Lung (tissue), 12 donors: Measurements from ENCODE around the gene SEPTIN2. TPM values are rescaled to one million over a fixed set of nuclear protein-coding genes. Genes with fewer than 3 reads are reported as not detected.
"Not testable (repeated sequence)": the region's sequence is repeated elsewhere in the genome, so short reads cannot be mapped to it uniquely, and the experiment has no call there.

Source experiments
- ATAC-seq: fragments of 200-7000 bp; cut with Tn5 transposase; one replicate; pipeline ENCODE4 v1.9.1; 2020; ENCODE audit warnings: moderate number of reproducible peaks; ENCODE audit not compliant: insufficient read depth, low FRiP score
- DNase-seq, 3 donors: peaks; one replicate each; pipeline ENCODE4 v3.0.0-alpha.2; 2013 to 2017
- H3K27ac ChIP-seq, 2 donors: one replicate each; pipeline ENCODE4 v1.5.1; 2013; ENCODE audit warnings: mild to moderate bottlenecking in 2 of 2, moderate library complexity in 2 of 2, control low read depth in 1 of 2, inconsistent platforms in 1 of 2, low read depth in 1 of 2, low read length in 1 of 2
- H3K27me3 ChIP-seq, 3 donors: one replicate each; pipeline ENCODE4 v1.5.1; 2013; ENCODE audit warnings: low read length in 2 of 3; ENCODE audit not compliant: control insufficient read depth in 3 of 3, insufficient read depth in 3 of 3
- H3K36me3 ChIP-seq, 4 donors: one replicate each; pipeline ENCODE4 v1.5.1; 2013; ENCODE audit warnings: low read length in 4 of 4, mild to moderate bottlenecking in 1 of 4, moderate library complexity in 1 of 4; ENCODE audit not compliant: control insufficient read depth in 4 of 4, insufficient read depth in 4 of 4
- H3K4me1 ChIP-seq, 5 donors: one replicate each; pipeline ENCODE4 v1.5.1; 2013; ENCODE audit warnings: low read length in 5 of 5, mild to moderate bottlenecking in 2 of 5, moderate library complexity in 1 of 5; ENCODE audit not compliant: control insufficient read depth in 5 of 5, insufficient read depth in 5 of 5
- H3K4me3 ChIP-seq: one replicate; pipeline ENCODE4 v1.5.1; 2013; ENCODE audit warnings: mild to moderate bottlenecking, control low read depth, moderate library complexity
- H3K9ac ChIP-seq, 2 donors: one replicate each; pipeline ENCODE4 v1.5.1; 2013; ENCODE audit warnings: low read length in 2 of 2, control low read depth in 1 of 2; ENCODE audit not compliant: insufficient read depth in 1 of 2
- H3K9me3 ChIP-seq, 4 donors: one replicate each; pipeline ENCODE4 v1.5.1; 2013; ENCODE audit warnings: low read length in 3 of 4, mild to moderate bottlenecking in 1 of 4, moderate library complexity in 1 of 4; ENCODE audit not compliant: control insufficient read depth in 4 of 4, insufficient read depth in 3 of 4
- WGBS, 2 donors: extraction: QIAGEN DNeasy Blood & Tissue Kit; methylation state at CpG; one replicate each; pipeline ENCODE4 v1.1.7; 2013; 5-methylcytosine and 5-hydroxymethylcytosine counted together
- polyA plus RNA-seq, 2 donors: library from polyadenylated mRNA; stranded (reverse); fragments of 200-250 nt; gene quantifications; one replicate each; pipeline ENCODE4 v1.2.1, GENCODE V29; 2013
- total RNA-seq, 2 donors: library from RNA; depleted of rRNA in 1 of 2; stranded (reverse); fragments of >200 nt in 1 of 2; gene quantifications; one replicate each; pipeline ENCODE4 v1.2.1, GENCODE V29; 2014 to 2021
- TF ChIP-seq, protein P1 (sequence below): IDR thresholded peaks from 2 replicates; pipeline ENCODE4 v1.5.1; 2012; ENCODE audit warnings: mild to moderate bottlenecking; ENCODE audit errors: control extremely low read depth, extremely low read depth
- donor health status: control.
- donor health status: control.
- donor health status: Bipolar disorder and iron deficiency.
- donor health status: healthy.
- donor health status: DM: yes; HTN: yes; CAD: no.

Gene SEPTIN2
- total and polyA plus RNA-seq, 4 donors = 114 to 755 (median 257) TPM

DNA sequence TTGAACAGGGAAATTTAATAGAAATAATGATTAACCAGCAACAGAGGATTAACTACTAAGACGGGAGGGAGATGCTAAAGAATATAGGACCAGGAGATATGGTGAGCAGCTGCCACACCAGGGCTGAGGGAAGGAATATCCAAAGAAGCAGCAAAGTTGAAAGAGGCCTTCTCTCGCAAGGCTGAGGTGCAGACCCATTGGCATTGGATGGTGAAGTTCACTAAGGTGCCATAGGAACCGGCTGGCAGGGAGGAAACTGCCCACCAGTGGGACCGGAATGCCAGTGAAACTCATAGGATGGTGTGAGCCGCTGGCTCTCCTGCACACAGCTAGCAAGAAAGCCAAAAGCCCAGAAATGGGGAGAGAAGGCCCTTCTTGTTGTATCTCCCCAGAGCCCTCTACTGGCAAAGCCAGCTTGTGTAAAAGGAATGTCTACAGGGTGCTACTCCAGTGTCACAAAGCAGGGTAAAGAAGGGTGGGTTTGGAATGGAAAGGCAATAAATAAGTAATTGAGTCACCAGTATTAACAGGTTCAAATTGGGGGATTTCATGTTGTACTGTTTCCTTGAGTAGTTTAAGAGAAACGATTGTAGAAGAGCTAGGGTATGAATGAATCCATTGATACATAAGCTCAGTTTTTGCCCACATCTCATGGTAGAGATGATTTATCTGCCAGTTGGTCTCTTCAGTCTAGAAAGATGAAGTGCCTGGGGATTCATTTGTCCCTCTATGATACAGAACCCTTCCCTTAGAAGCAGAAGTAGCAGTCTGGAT lies 76.4 kb downstream of the SEPTIN2 start:
- WGBS, 2 donors = 80 to 85% methylated on average over 6 of the region's 6 CpGs
- TF ChIP-seq, protein P1, sequence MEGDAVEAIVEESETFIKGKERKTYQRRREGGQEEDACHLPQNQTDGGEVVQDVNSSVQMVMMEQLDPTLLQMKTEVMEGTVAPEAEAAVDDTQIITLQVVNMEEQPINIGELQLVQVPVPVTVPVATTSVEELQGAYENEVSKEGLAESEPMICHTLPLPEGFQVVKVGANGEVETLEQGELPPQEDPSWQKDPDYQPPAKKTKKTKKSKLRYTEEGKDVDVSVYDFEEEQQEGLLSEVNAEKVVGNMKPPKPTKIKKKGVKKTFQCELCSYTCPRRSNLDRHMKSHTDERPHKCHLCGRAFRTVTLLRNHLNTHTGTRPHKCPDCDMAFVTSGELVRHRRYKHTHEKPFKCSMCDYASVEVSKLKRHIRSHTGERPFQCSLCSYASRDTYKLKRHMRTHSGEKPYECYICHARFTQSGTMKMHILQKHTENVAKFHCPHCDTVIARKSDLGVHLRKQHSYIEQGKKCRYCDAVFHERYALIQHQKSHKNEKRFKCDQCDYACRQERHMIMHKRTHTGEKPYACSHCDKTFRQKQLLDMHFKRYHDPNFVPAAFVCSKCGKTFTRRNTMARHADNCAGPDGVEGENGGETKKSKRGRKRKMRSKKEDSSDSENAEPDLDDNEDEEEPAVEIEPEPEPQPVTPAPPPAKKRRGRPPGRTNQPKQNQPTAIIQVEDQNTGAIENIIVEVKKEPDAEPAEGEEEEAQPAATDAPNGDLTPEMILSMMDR = peak; percentile 14
- H3K4me3 ChIP-seq = no peak overlapping the region
- no peak overlapping the region for H3K9ac ChIP-seq
- no peak overlapping the region for H3K27ac ChIP-seq
- H3K9me3 ChIP-seq = no peaks in the 10 kb centered on the region
- ATAC-seq (no peak), DNase-seq (peak; percentile 31 to 53 (median 41))
- no peaks in the 10 kb centered on the region for H3K27me3 ChIP-seq
- H3K4me1 ChIP-seq = peaks cover 0 to 4% (median 0%) of the 10 kb centered on the region in 5 donors
- H3K36me3 ChIP-seq = peaks cover 0 to 4% (median 2%) of the 10 kb centered on the region in 4 donors

DNA sequence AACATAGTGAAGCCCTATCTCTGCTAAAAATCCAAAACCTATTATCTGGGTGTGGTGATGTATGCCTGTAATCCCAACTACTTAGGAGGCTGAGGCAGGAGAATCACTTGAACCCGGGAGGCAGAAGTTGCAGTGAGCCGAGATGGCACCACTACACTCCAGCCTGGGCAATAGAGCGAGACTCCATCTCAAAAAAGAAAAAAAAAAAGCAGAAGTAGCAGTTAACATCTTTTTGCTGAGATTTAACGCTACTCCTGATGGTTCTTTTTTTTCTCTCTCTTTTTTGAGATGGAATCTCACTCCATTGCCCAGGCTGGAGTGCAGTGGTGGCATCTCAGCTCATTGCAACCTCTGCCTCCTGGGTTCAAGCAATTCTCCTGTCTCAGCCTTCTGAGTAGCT lies 77.0 kb downstream of the SEPTIN2 start:
- not testable (repeated sequence) for H3K27ac ChIP-seq, ATAC-seq, H3K9me3 ChIP-seq, DNase-seq, H3K9ac ChIP-seq, H3K4me1 ChIP-seq, H3K27me3 ChIP-seq, H3K36me3 ChIP-seq, H3K4me3 ChIP-seq
- WGBS, 2 donors = 95 to 98% methylated on average over 4 of the region's 4 CpGs

DNA sequence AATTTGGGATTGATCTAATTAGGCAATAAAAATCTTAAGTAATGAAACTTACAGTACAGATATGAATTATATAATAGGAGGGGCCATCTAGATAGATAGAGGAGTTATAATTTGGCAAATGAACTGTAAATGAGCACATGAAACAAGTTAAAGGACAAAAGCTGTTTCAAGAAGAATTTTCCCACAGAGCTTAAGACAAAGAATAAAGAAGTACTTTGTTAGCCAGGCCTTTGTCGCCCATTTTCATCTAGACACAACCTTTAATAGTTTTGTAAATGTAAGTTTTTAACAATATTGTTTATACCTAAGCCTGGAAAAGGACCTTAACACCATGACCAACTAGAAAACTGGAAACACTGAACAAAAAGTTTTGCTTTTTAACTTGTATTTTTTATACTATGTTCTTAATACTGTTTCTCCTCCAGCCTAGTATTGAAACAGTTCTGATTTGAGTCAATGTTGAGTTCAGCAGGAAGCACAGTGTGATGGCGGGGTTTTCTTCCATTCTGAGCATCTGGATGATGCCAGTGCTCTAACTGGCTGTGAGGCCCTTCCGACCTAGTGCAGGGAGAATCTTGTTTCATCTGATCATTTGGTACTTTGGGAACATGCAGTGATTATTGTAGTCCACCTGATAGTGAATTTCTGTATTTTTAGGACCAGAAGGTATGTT lies 77.9 kb downstream of the SEPTIN2 start:
- Histone ChIP-seq H3K4me3 (no peak overlapping the region), H3K4me1 (peaks cover 0 to 4% (median 0%) of the 10 kb centered on the region in 5 donors), H3K36me3 (peaks cover 0 to 4% (median 2%) of the 10 kb centered on the region in 4 donors), H3K9ac (no peak overlapping the region), H3K27ac (no peak overlapping the region), H3K9me3 (no peaks in the 10 kb centered on the region), H3K27me3 (no peaks in the 10 kb centered on the region)
- TF ChIP-seq, protein P1 = no peak
- no peak for DNase-seq
- no peak for ATAC-seq
- 93 to 94% methylated on average over 3 of the region's 3 CpGs for WGBS, 2 donors

DNA sequence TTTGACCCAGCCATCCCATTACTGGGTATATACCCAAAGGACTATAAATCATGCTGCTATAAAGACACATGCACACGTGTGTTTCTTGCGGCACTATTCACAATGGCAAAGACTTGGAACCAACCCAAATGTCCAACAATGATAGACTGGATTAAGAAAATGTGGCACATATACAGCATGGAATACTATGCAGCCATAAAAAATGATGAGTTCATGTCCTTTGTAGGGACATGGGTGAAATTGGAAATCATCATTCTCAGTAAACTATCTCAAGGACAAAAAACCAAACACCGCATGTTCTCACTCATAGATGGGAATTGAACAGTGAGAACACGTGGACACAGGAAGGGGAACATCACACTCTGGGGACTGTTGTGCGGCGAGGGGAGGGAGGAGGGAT lies 81.1 kb downstream of the SEPTIN2 start:
- DNase-seq, H3K4me3 ChIP-seq, H3K4me1 ChIP-seq, H3K36me3 ChIP-seq, H3K27me3 ChIP-seq, H3K9me3 ChIP-seq, H3K27ac ChIP-seq, ATAC-seq, H3K9ac ChIP-seq: not testable (repeated sequence)
- 94 to 98% methylated on average over 6 of the region's 6 CpGs for WGBS, 2 donors
